Activated naive CD4-positive, alpha-beta T cell treated with anti-CD3 and anti-CD28 coated beads, Interleukin-2, amount 50 U/mL, for 72 hours (primary cell): ENCODE data around the gene SEPTIN10. TPM values are rescaled to one million over a fixed set of nuclear protein-coding genes. Genes with fewer than 3 reads are reported as not detected.
"Not testable (repeated sequence)": the region's sequence is repeated elsewhere in the genome, so short reads cannot be mapped to it uniquely, and the experiment has no call there.

Experiments
- ATAC-seq, 2 donors: fragments of 150-1000 bp; cut with Tn5 transposase; 2 replicates each; pipeline ENCODE4 v1.10.0; 2021; ENCODE audit warnings: mild to moderate bottlenecking in 2 of 2, moderate library complexity in 2 of 2
- DNase-seq, 2 donors: peaks; one replicate each; pipeline ENCODE4 v3.0.0; 2021 to 2022; ENCODE audit warnings: low spot score in 2 of 2
- H3K27ac Mint-ChIP-seq, 2 donors: one replicate each; pipeline ENCODE4 v1.8.0; 2022; ENCODE audit warnings: mild to moderate bottlenecking in 2 of 2, mixed read lengths in 2 of 2
- H3K36me3 Mint-ChIP-seq, 2 donors: one replicate each; pipeline ENCODE4 v1.8.0; 2022; ENCODE audit warnings: mixed read lengths in 2 of 2
- H3K9me3 Mint-ChIP-seq, 2 donors: one replicate each; pipeline ENCODE4 v1.8.0; 2022; ENCODE audit warnings: mixed read lengths in 2 of 2
- total RNA-seq, 2 donors: library from RNA; stranded (reverse); gene quantifications; one replicate each; pipeline ENCODE4 v1.2.3, GENCODE V29; 2022

SEPTIN10 gene
- total RNA-seq, 2 donors from 2014 or later: 2.1 to 3.5 TPM

DNA sequence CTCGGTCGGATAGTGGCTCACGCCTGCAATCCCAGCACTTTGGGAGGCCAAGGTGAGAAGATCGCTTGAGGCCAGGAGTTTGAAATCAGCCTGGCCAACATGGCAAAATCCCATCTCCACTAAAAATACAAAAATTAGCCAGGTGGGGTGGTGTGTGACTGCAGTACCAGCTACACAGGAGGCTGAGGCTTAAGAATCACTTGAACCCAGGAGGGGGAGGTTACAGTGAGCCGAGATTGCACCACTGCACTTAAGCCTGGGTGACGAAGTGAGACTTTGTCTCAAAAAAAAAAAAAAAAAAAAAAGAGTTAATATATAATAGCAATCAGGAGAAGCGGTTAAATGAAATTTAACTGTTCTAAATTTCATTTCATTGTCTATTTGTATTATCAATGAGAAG, 36.1 kb downstream of the SEPTIN10 start:
- not testable (repeated sequence) for ATAC-seq, H3K36me3 Mint-ChIP-seq, DNase-seq, H3K27ac Mint-ChIP-seq, H3K9me3 Mint-ChIP-seq

DNA sequence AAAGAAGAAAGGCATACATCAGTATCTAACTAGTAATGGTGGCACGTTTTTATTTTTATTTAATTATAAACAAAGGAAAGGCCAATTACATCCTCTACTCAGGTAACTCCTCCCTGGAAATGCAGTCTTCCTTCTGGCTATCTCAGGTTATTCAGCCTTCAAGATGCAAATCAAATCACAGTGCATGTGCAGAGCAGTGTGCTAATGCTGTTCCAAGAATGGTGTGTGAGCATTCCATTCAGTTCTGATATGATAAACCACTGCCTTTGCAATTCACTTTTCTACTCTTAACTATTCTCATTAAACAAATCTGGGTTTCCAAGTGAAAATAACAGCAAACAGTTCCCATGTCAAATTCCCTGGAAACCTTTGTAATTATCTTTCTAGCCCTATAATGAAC, 38.4 kb downstream of the SEPTIN10 start:
- Mint-ChIP-seq H3K27ac (no peak overlapping the region), H3K9me3 (no peaks in the 10 kb centered on the region), H3K36me3 (no peaks in the 10 kb centered on the region)
- DNase-seq: no peak
- ATAC-seq: no peak

DNA sequence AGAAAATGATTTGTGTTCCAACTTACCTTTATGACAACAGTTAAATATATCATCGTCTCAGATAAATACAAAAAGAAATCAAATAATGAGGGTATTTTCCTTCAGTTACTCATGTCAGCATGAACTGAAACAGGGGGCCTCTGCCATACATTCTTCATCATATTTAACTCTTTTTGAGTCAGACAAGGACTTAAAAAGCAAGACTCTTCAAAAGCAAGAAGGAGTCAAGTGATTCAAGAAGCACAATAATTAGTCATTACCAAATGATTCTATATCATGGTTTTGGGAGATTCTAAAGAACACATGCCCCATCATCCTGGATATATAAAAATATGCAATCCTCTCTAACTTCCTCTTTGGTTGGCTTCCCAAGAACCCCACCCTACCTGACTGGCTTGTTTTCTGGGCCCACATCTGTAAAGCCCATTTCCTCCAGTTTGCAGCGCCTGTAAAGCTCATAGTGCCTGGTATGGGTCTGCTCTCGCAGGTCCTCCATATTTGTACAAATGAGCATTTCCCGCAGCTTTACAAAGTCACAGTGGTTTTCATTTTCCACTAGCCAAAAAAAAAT, 49.7 kb downstream of the SEPTIN10 start:
- peak in 1 of 2 donors; percentile 80 for ATAC-seq
- H3K9me3 Mint-ChIP-seq: no peaks in the 10 kb centered on the region
- no peaks in the 10 kb centered on the region for H3K36me3 Mint-ChIP-seq

DNA sequence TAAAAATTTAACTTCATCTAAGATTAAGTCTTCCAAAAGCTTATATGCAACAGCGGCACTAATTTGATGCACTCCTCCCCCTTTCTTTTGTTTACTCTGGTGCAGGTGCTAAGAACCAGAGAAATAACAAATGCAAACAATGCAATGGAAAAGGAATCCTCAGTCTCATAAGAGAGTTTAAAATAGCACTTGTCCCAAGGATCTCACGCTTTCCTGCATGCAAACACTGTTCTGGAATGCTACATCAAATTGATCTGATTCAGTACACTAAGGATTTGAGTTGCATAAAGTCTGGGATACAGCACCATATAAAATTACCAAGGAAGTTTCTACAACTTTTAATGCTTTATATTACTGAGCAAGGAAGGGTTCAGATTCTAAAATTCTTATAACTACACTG, 50.5 kb downstream of the SEPTIN10 start:
- H3K27ac Mint-ChIP-seq: no peak overlapping the region
- H3K9me3 Mint-ChIP-seq: no peaks in the 10 kb centered on the region
- ATAC-seq: no peak
- H3K36me3 Mint-ChIP-seq: no peaks in the 10 kb centered on the region
- no peak for DNase-seq

More for the DNA sequence above, 49.7 kb downstream of the SEPTIN10 start:
- H3K27ac Mint-ChIP-seq: no peak overlapping the region
- DNase-seq: no peak

DNA sequence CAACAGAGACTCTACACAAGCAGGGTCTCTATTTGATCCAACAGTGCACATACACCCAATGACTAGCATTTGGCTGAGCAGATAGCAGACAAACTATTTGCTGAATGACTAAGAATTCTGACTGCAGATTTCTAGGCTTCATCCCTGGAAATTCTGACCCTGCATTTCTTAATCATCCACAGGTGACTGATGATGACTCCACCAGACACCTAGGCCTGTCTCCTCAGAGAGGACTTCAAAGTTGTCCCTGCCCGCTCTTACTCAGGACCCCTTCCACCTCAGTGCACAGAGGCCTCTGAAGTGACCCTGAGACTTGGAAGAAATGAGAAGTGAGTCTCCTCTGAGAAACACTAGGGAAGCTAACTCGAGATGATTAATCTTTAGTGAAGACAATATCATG, 51.3 kb downstream of the SEPTIN10 start:
- no peak overlapping the region for H3K27ac Mint-ChIP-seq
- no peaks in the 10 kb centered on the region for H3K36me3 Mint-ChIP-seq
- DNase-seq (no peak), ATAC-seq (peak; percentile 76 to 89)
- no peaks in the 10 kb centered on the region for H3K9me3 Mint-ChIP-seq

DNA sequence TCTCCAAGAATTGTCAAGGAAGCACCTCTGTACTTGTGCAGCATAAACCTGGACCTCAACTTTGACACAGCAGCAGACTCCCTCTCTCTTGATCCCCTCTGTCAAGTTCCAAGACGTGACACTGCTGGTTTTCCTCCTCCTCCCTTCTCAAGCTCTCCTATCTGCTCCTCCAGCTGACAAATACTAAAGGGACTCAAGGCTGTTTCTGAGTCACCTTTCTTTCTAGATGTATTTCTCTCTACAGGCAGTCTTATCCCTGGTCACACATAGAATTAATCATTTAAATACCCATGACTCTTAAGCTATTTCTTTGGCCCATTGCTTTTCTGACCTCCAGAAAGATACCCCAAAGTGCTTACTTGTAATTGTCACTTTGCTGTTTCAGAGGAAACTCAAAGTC, 53.5 kb downstream of the SEPTIN10 start:
- DNase-seq: no peak
- H3K36me3 Mint-ChIP-seq: no peaks in the 10 kb centered on the region
- no peak overlapping the region for H3K27ac Mint-ChIP-seq

DNA sequence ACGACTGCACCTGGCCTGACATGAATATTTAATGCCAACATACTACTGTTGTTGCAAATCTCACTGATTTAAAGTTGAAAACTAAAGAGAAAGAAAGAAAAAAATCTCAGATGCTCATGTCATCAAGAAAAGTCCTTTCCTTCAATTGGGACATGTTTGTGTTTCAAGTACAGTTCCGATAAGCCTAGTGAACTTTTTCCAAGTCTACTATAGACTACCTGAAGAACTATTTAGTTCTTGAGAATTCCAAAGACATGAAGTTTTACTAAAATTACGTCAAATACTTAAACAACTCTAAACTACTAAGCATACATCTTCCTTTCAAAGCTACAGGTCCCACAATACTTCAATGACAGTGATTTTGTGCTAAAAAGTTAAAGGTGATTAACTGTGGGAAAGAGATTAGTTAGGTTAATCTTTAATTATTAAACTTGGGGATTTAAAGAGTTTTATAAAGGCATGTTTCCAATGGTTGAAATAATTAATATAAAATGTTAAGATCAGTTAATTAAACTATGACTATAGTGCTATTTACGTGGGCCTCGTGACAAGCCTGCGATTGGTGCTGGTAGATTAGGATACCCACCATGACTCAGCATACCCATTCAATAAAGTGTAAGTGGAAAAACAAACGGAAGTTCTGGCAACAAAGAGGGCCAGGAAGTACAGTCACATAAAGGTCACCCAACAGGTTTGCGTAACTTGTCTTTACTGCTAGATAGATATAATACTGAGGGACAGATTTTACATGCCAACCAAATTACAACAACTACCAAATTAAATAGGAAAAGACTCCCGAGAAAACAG, 55.5 kb downstream of the SEPTIN10 start:
- H3K36me3 Mint-ChIP-seq: no peaks in the 10 kb centered on the region
- peak in 1 of 2 donors; percentile 51 for ATAC-seq
- no peaks in the 10 kb centered on the region for H3K9me3 Mint-ChIP-seq
- no peak for DNase-seq
- H3K27ac Mint-ChIP-seq: peak overlapping the region in 1 of 2 donors; percentile 1

More for the DNA sequence above, 53.5 kb downstream of the SEPTIN10 start:
- ATAC-seq: no peak
- no peaks in the 10 kb centered on the region for H3K9me3 Mint-ChIP-seq

DNA sequence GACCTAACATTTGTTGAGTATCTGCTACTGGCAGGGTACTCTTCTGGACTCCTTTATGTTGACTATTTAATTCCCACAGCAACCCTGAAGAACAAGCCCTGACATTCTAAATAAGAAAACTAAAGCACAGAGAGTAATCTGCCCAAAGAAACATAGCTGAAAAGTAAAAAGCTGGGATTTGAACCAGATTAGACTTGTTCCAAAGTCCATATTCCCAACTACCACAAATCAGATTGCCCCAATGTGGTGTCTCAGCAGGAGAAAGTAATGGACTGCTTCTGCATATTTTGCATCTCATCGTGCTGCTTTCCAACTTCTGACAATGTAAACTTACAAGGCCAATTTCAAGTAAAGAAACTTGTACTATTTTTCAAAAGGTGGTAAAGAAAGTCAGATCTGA, 56.5 kb downstream of the SEPTIN10 start:
- Mint-ChIP-seq H3K36me3 (no peaks in the 10 kb centered on the region), H3K9me3 (no peaks in the 10 kb centered on the region), H3K27ac (no peak overlapping the region)
- no peak for ATAC-seq
- no peak for DNase-seq

DNA sequence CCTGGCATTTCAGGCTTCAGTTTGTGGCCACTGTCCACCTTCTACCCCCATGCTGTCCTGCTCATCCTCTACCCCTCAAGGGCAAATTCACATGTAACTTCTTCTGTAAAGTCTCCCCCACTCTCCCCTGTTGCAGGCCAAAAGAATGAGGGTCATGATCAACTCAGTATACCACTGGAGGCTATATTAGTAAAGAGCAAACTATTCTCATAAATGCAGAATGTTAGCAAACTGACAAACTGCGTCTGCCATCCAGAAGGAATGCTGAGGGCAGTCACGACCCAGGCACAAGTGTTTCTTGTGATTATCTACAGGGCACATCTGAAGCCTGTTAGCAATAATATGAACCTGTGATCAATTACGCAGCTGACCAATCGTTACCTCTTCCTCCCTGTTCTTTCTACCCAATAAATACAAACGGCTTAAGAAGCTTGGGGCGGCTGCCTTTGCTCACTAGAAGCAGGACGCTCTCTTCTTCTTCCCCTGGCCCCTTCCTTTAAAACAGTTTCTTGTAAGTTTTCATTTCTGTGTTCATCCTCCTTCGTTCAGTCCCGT, 58.3 kb downstream of the SEPTIN10 start:
- ATAC-seq: no peak
- no peak overlapping the region for H3K27ac Mint-ChIP-seq
- no peaks in the 10 kb centered on the region for H3K9me3 Mint-ChIP-seq
- DNase-seq: no peak
- no peaks in the 10 kb centered on the region for H3K36me3 Mint-ChIP-seq

DNA sequence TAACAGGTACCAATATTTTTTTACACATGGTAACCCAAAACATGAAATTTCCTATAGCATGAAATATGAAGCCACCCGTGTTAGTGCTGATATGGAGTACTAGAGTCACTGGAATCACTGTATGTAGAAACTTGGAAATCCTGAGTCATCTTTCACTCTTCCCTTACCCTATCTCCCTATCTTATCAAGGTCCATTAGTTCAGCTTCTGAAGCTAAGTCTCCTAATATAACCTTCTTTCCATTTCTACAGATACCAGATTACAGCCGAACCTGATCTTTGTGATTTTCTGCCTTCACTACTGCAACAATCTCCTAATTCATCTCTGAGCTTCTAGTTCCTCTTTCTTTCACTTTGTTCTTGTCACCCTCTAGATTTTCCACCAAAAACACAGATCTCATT, 59.0 kb downstream of the SEPTIN10 start:
- no peaks in the 10 kb centered on the region for H3K36me3 Mint-ChIP-seq
- no peak overlapping the region for H3K27ac Mint-ChIP-seq
- ATAC-seq (no peak), DNase-seq (no peak)
- H3K9me3 Mint-ChIP-seq: no peaks in the 10 kb centered on the region

DNA sequence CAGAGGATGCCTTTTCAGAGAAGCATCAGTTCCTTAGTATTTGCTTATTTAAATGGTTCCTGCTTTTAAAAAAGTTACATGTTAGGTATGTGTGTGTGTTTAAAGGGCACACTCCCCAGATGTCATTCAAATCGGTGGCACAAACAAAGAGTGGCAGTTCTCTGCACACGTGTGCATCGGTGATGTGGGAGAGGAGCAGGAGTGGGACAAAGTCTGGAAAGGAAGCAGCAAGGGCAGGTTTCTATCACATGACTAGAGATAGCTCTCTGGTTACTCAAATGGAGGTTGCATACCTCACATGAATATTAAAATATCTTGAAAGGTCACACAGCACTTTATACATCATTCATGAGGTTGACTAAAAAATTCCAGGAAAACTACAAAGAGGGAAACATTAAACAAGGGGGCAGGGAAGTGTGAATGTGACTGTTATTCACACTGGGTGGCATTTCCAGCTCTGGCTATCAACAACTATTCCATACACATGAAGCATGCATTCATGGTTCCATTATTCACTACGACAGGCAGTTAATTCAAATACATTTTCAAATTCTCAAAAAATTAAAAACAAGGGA, 64.7 kb downstream of the SEPTIN10 start:
- DNase-seq (no peak), ATAC-seq (no peak)
- Mint-ChIP-seq H3K9me3 (no peaks in the 10 kb centered on the region), H3K36me3 (no peaks in the 10 kb centered on the region), H3K27ac (no peak overlapping the region)

DNA sequence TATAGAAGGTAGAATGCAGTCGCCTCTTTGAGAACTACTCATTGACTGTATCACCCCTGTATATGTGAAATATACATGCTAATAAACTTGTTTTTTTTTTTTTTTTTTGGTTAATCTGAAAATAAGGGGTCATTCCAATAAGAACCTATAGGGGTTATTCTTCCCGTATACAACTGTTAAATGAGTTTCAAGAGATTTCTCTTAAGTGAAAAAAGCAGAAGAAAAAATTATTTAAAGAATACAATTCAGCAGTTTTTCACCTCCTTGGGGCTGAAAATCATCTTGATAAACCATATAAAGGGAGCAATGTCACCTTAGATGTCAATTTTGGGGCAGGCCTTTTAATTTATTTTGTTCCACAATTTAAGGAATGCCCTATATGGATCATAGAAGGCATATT, 66.5 kb downstream of the SEPTIN10 start:
- Mint-ChIP-seq H3K27ac (no peak overlapping the region), H3K36me3 (no peaks in the 10 kb centered on the region), H3K9me3 (no peaks in the 10 kb centered on the region)
- DNase-seq (no peak), ATAC-seq (no peak)

DNA sequence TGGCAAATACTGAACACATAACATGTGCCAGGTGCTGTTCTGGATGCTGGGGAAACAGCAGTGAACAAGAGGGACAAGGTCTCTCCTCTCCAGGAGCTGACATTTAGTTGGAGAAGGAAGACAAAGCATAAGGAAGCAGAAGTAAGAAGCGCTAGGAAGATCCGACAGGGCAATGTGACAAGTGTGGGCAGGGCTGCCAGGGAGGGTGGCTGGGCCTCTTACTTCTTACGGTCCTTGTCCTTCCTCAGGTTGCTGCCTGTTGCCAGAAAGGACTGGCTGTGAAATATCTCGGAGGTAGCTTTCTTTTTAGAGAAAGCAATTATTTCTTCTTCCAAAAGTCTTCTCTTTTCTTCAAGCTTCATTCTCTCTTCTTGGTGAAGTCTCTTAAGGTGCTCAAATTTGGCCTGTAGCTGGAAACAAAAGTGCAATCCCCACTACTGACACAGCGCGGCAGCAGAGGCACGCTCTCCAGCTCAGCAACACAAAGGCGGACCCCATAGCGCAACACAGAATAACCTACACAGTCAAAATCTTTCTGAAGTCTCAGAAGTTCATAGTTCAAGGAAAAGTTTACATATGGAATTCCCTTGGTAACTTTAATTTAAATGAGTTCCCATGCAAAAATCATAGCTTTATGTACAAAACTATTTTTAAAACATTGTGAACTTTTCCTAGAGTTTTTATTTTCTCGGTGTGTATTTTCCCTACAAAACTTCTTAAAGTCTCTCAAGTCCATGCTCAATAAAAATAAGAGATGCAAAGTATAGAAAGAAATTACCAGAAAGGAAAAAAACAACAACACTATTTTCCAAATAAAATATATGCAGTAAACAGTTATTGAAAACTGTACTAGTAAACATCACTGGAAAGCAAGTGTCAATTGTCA, 67.7 kb downstream of the SEPTIN10 start:
- ATAC-seq: peak; percentile 66 to 82
- peak in 1 of 2 donors; percentile 71 for DNase-seq
- H3K27ac Mint-ChIP-seq: peak overlapping the region in 1 of 2 donors; percentile 45

DNA sequence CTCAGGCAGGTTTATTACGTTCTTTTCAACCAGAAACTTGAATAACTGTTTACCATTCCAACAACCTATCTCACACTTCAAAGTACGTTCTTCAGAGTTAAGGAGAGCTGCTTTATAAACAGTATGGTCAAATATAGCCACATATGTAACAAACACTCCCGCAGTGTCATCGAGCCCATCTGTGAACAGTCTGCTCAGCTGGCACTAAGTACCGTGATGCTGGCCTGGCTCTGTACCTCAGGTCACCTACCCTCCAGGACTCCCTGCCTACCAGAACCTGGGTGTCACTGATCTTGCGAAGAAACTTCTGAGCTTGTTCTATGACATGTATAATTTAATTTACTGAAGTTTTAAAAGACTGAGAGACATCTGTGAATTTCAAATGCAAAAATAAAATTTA, 71.4 kb downstream of the SEPTIN10 start:
- no peak for DNase-seq
- H3K36me3 Mint-ChIP-seq: no peaks in the 10 kb centered on the region
- ATAC-seq: no peak
- no peaks in the 10 kb centered on the region for H3K9me3 Mint-ChIP-seq
- H3K27ac Mint-ChIP-seq: no peak overlapping the region

More for the DNA sequence above, 67.7 kb downstream of the SEPTIN10 start:
- Mint-ChIP-seq H3K9me3 (no peaks in the 10 kb centered on the region), H3K36me3 (no peaks in the 10 kb centered on the region)

DNA sequence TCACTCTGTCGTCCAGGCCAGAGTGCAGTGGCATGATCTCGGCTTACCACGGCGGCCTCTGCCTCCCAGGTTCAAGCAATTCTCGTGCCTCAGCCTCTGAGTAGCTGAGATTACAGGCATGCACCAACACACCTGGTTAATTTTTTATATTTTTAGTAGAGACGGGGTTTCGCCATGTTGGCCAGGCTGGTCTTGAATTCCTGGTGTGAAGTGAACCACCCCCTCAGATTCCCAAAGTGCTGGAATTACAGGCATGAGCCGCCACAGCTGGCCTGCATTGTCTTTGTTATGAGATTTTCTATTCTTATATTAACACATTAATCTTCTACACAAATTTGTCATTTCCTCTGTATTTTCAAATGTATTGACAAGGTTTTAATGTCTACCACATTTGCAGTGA, 75.2 kb downstream of the SEPTIN10 start:
- H3K27ac Mint-ChIP-seq: no peak overlapping the region
- DNase-seq (no peak), ATAC-seq (no peak)
- H3K9me3 Mint-ChIP-seq: no peaks in the 10 kb centered on the region
- H3K36me3 Mint-ChIP-seq: no peaks in the 10 kb centered on the region

DNA sequence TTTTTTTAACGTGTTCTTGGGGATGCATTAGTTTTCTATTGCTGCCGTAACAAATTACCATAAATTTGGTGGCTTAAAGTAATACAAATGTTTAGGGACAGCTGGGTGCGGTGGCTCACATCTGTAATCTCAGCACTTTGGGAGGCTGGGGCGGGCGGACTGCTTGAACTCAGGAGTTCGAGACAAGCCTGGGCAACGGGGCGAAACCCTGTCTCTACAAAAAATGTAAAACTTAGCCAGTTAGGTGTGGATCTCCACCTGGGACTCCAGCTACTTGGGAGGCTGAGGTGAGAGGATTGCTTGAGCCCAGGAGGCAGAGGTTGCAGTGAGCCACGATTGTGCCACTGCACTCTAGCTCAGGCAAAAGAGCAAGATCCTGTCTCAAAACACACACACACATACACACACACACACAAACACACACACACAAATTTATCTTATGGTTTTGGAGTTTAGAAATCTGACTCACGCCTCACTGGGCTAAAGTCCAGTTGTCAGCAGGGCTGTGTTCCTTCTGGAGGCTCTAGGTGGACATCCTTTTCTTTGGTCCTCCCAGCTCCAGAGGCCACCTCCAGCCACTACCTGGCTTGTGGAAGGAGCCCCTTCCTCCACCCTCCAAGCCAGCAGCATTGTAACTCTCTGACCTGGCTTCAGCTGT, 76.1 kb downstream of the SEPTIN10 start:
- ATAC-seq (no peak), DNase-seq (peak in 1 of 2 donors; percentile 48)
- Mint-ChIP-seq H3K36me3 (no peaks in the 10 kb centered on the region), H3K27ac (no peak overlapping the region), H3K9me3 (no peaks in the 10 kb centered on the region)
